Osteoblast (primary cell): ENCODE results near the gene CD52. TPM values are rescaled to one million over a fixed set of nuclear protein-coding genes. Genes with fewer than 3 reads are reported as not detected.

Experiments
- DNase-seq: peaks from one replicate; pipeline ENCODE4 v3.0.0; 2011; ENCODE audit warnings: low spot score, mixed read lengths; ENCODE audit not compliant: insufficient read length; ENCODE audit errors: missing footprints
- H2AFZ ChIP-seq: 2 replicates; pipeline ENCODE4 v1.6.0; 2011; ENCODE audit warnings: mild to moderate bottlenecking, low read length
- H3K27ac ChIP-seq: 2 replicates; pipeline ENCODE4 v1.5.1; 2011; ENCODE audit warnings: mild to moderate bottlenecking, low read depth, low read length, moderate library complexity
- H3K27me3 ChIP-seq: 2 replicates; pipeline ENCODE4 v1.6.0; 2012; ENCODE audit warnings: mild to moderate bottlenecking, control low read depth, inconsistent platforms, low read length, moderate library complexity; ENCODE audit not compliant: insufficient read depth
- H3K36me3 ChIP-seq: 2 replicates; pipeline ENCODE4 v1.5.1; 2011; ENCODE audit warnings: mild to moderate bottlenecking, low read length, control low read depth, moderate library complexity; ENCODE audit not compliant: insufficient read depth
- H3K4me1 ChIP-seq: 2 replicates; pipeline ENCODE4 v1.5.1; 2011; ENCODE audit warnings: mild to moderate bottlenecking, low read length, control low read depth, moderate library complexity; ENCODE audit not compliant: insufficient read depth
- H3K4me2 ChIP-seq: 2 replicates; pipeline ENCODE4 v1.6.0; 2011; ENCODE audit warnings: mild to moderate bottlenecking, low read length; ENCODE audit not compliant: insufficient read depth
- H3K4me3 ChIP-seq: fragments of 200-600 bp; sonication (generic); 3 replicates; pipeline ENCODE4 v1.5.1; 2012; ENCODE audit warnings: mild to moderate bottlenecking, low read length, inconsistent platforms; ENCODE audit not compliant: insufficient read depth
- H3K79me2 ChIP-seq: 2 replicates; pipeline ENCODE4 v1.6.0; 2012; ENCODE audit warnings: mild to moderate bottlenecking, low read length, control low read depth, inconsistent platforms; ENCODE audit not compliant: insufficient read depth
- H3K9me3 ChIP-seq: 2 replicates; pipeline ENCODE4 v1.5.1; 2011; ENCODE audit warnings: low read depth, low read length, control low read depth
- H4K20me1 ChIP-seq: 2 replicates; pipeline ENCODE4 v1.6.0; 2012; ENCODE audit warnings: mild to moderate bottlenecking, low read length, control low read depth; ENCODE audit not compliant: insufficient read depth
- CTCF ChIP-seq: IDR thresholded peaks from 2 replicates; pipeline ENCODE4 v1.5.1; 2011; ENCODE audit warnings: mild to moderate bottlenecking, low read depth, low read length, moderate library complexity; ENCODE audit errors: extremely low read depth
- total RNA-seq: library from RNA; depleted of rRNA; stranded (reverse); fragments of >200 nt; gene quantifications from 2 replicates; pipeline ENCODE4 v1.2.3, GENCODE V29; 2012

Gene CD52
- total RNA-seq, 1 donor = not detected

GRCh38 chr1:26284597-26285347 is 33.0 kb upstream of the CD52 start:
- Histone ChIP-seq H3K36me3 (peaks cover 30% of the 10 kb centered on the region), H3K27me3 (no peaks in the 10 kb centered on the region), H3K27ac (peak overlapping the region; percentile 66), H3K4me3 (no peak overlapping the region), H3K4me2 (peak overlapping the region; percentile 28), H2AFZ (no peak overlapping the region), H3K9me3 (no peaks in the 10 kb centered on the region), H3K4me1 (peaks cover 56% of the 10 kb centered on the region), H3K79me2 (peaks cover 41% of the 10 kb centered on the region), H4K20me1 (peaks cover 25% of the 10 kb centered on the region)
- peak; percentile 63 for TF ChIP-seq CTCF
- DNase-seq = peak; percentile 99

GRCh38 chr1:26285366-26286063 is 32.2 kb upstream of the CD52 start:
- no peak overlapping the region for H2AFZ ChIP-seq
- peaks cover 33% of the 10 kb centered on the region for H3K79me2 ChIP-seq
- DNase-seq = peak; percentile 62
- H3K4me3 ChIP-seq = no peak overlapping the region
- H3K4me1 ChIP-seq = peaks cover 56% of the 10 kb centered on the region
- peak; percentile 17 for TF ChIP-seq CTCF
- peaks cover 32% of the 10 kb centered on the region for H3K36me3 ChIP-seq
- no peak overlapping the region for H3K4me2 ChIP-seq
- H4K20me1 ChIP-seq = peaks cover 24% of the 10 kb centered on the region
- no peaks in the 10 kb centered on the region for H3K9me3 ChIP-seq
- peak overlapping the region; percentile 66 for H3K27ac ChIP-seq
- no peaks in the 10 kb centered on the region for H3K27me3 ChIP-seq

- Histone ChIP-seq H3K79me2 (peaks cover 28% of the 10 kb centered on the region), H3K4me2 (no peak overlapping the region), H2AFZ (no peak overlapping the region), H3K27me3 (no peaks in the 10 kb centered on the region), H3K4me1 (peaks cover 53% of the 10 kb centered on the region), H3K4me3 (no peak overlapping the region), H4K20me1 (peaks cover 19% of the 10 kb centered on the region), H3K36me3 (peaks cover 31% of the 10 kb centered on the region), H3K9me3 (no peaks in the 10 kb centered on the region), H3K27ac (no peak overlapping the region)
- TF ChIP-seq CTCF = no peak
- no peak for DNase-seq
These were observed 31.7 kb upstream of the CD52 start for GRCh38 chr1:26286064-26286416.

- H3K4me3 ChIP-seq = no peak overlapping the region
- no peak for TF ChIP-seq CTCF
- H3K4me1 ChIP-seq = peaks cover 42% of the 10 kb centered on the region
- peaks cover 17% of the 10 kb centered on the region for H3K79me2 ChIP-seq
- peaks cover 21% of the 10 kb centered on the region for H3K36me3 ChIP-seq
- H3K4me2 ChIP-seq = peak overlapping the region; percentile 23
- H4K20me1 ChIP-seq = peaks cover 10% of the 10 kb centered on the region
- DNase-seq = peak; percentile 89
- no peaks in the 10 kb centered on the region for H3K27me3 ChIP-seq
- H3K9me3 ChIP-seq = no peaks in the 10 kb centered on the region
- H2AFZ ChIP-seq = no peak overlapping the region
- peak overlapping the region; percentile 9 for H3K27ac ChIP-seq
These were observed 30.6 kb upstream of the CD52 start for GRCh38 chr1:26287033-26287711.
